Left ventricle myocardium inferior (tissue), 1 donor: ENCODE measurements around the gene LRRD1. TPM values are rescaled to one million over a fixed set of nuclear protein-coding genes. Genes with fewer than 3 reads are reported as not detected.
"Not testable (repeated sequence)": the region's sequence is repeated elsewhere in the genome, so short reads cannot be mapped to it uniquely, and the experiment has no call there.

ENCODE experiments used
- DNase-seq: peaks from one replicate; pipeline ENCODE4 v3.0.0-alpha.2; 2020
- H3K27ac ChIP-seq: fragments of 200-600 bp; replicated peaks from 2 replicates; pipeline ENCODE4 v1.8.0; 2021
- H3K27me3 ChIP-seq: fragments of 200-600 bp; 2 replicates; pipeline ENCODE4 v1.8.0; 2021; ENCODE audit warnings: low read depth
- H3K36me3 ChIP-seq: fragments of 200-600 bp; 2 replicates; pipeline ENCODE4 v1.8.0; 2021
- H3K4me1 ChIP-seq: fragments of 200-600 bp; 2 replicates; pipeline ENCODE4 v1.8.0; 2021
- H3K4me3 ChIP-seq: fragments of 200-600 bp; 2 replicates; pipeline ENCODE4 v1.8.0; 2021; ENCODE audit warnings: mild to moderate bottlenecking, moderate library complexity
- H3K9me3 ChIP-seq: fragments of 200-600 bp; replicated peaks from 2 replicates; pipeline ENCODE4 v1.8.0; 2021
- intact Hi-C: fragments of 100-400 bp; cut with micrococcal nuclease; formaldehyde crosslinking; loops from one replicate; pipeline ENCODE4 v1.11.0; 2022
- total RNA-seq: library from RNA; stranded (reverse); fragmentation: NEBNext Ultra II Directional; extraction: Animal tissue kit (Norgen Biotek cat#: 25700); gene quantifications from one replicate; pipeline ENCODE4 v1.2.1, GENCODE V29; 2021
- TF ChIP-seq, protein P1 (sequence below): fragments of 200-600 bp; IDR thresholded peaks from 2 replicates; pipeline ENCODE4 v1.8.0; 2021; ENCODE audit warnings: antibody characterized with exemption, mild to moderate bottlenecking, borderline replicate concordance
- donor health status: DM: no; HTN: yes; CAD: no; lungs with severe emphysema.

LRRD1 gene
- total RNA-seq, 1 donor from 2014 or later: not detected

DNA sequence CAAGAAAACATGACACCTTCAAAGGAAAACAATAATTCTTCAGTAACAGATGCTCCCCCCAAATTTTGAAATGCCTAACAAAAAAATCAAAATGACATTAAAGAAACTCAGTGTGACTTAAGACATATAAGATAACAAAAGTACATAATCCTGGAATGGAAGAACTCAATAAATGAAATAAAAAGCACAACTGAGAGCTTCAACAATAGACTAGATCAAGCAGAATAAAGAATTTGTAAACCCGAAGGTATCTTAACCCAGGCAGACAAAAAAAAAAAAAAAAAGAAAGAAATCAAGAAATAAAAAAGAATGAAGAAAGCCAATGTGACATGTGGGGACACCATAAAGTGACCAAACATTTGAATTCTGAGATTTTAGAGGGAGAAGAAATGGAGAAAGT, 27.7 kb upstream of the LRRD1 start:
- DNase-seq: no peak
- intact Hi-C loops: no loop called here
- TF ChIP-seq, protein P1, sequence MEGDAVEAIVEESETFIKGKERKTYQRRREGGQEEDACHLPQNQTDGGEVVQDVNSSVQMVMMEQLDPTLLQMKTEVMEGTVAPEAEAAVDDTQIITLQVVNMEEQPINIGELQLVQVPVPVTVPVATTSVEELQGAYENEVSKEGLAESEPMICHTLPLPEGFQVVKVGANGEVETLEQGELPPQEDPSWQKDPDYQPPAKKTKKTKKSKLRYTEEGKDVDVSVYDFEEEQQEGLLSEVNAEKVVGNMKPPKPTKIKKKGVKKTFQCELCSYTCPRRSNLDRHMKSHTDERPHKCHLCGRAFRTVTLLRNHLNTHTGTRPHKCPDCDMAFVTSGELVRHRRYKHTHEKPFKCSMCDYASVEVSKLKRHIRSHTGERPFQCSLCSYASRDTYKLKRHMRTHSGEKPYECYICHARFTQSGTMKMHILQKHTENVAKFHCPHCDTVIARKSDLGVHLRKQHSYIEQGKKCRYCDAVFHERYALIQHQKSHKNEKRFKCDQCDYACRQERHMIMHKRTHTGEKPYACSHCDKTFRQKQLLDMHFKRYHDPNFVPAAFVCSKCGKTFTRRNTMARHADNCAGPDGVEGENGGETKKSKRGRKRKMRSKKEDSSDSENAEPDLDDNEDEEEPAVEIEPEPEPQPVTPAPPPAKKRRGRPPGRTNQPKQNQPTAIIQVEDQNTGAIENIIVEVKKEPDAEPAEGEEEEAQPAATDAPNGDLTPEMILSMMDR: no peak

DNA sequence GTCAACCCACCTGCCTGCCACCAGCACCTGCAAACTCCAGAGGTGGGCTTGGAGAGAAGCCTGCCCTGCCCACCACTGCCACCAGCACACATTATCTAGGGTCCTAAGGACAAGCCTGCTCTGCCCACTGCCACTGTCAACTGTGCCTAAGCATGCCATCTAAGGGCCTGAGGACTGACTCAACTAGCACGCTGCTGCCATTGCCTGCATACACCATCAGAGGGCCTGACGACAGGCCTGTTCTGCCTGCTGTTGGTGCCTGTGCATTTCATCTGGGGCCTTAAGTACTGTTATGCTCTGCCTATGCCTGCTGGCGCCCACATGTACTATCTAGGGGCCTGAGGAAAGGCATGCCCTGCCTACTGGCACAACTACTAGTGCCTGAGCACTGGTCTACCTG, 27.0 kb upstream of the LRRD1 start:
- H3K9me3 ChIP-seq: peaks cover 17% of the 10 kb centered on the region
- DNase-seq: no peak
- H3K4me3 ChIP-seq: no peak overlapping the region
- no peaks in the 10 kb centered on the region for H3K4me1 ChIP-seq
- H3K36me3 ChIP-seq: peaks cover 97% of the 10 kb centered on the region
- H3K27ac ChIP-seq: no peak overlapping the region
- intact Hi-C loops: no loop called here
- TF ChIP-seq, protein P1: no peak
- H3K27me3 ChIP-seq: no peaks in the 10 kb centered on the region

More for the DNA sequence above, 27.7 kb upstream of the LRRD1 start:
- no peak overlapping the region for H3K27ac ChIP-seq
- H3K36me3 ChIP-seq: peaks cover 99% of the 10 kb centered on the region
- H3K27me3 ChIP-seq: no peaks in the 10 kb centered on the region
- no peaks in the 10 kb centered on the region for H3K4me1 ChIP-seq
- H3K4me3 ChIP-seq: no peak overlapping the region
- peaks cover 17% of the 10 kb centered on the region for H3K9me3 ChIP-seq

DNA sequence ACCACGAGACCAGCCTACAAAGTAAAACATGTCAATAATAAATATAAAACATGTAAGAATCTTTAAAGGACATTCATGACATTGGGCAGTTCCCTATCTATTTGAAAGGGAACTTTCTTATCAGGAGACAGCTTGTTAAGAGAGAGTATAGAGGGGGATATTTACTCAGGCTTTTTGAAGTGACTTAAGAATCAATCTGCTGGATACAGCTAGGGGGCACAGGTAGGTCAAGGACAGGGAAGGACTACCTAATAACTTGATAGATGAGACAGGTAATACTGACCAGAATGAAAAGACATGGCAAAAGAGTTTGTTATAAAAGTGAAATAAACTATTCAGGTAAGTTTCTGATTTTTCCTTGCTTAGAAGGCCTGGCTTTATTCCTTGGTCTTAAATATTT, 21.8 kb upstream of the LRRD1 start:
- no peaks in the 10 kb centered on the region for H3K4me1 ChIP-seq
- H3K9me3 ChIP-seq: no peaks in the 10 kb centered on the region
- TF ChIP-seq, protein P1: no peak
- H3K36me3 ChIP-seq: peaks cover 72% of the 10 kb centered on the region
- no peak for DNase-seq
- H3K27me3 ChIP-seq: no peaks in the 10 kb centered on the region
- no peak overlapping the region for H3K4me3 ChIP-seq
- intact Hi-C loops: no loop called here
- H3K27ac ChIP-seq: no peak overlapping the region

- DNase-seq: no peak
- Histone ChIP-seq H3K27ac (no peak overlapping the region), H3K9me3 (peaks cover 32% of the 10 kb centered on the region), H3K27me3 (no peaks in the 10 kb centered on the region), H3K36me3 (peaks cover 16% of the 10 kb centered on the region), H3K4me1 (no peaks in the 10 kb centered on the region), H3K4me3 (no peak overlapping the region)
- intact Hi-C loops: no loop called here
- TF ChIP-seq, protein P1: no peak
Measured at GRCh38 chr7:92192326-92192725, 13.4 kb upstream of the LRRD1 start.

DNA sequence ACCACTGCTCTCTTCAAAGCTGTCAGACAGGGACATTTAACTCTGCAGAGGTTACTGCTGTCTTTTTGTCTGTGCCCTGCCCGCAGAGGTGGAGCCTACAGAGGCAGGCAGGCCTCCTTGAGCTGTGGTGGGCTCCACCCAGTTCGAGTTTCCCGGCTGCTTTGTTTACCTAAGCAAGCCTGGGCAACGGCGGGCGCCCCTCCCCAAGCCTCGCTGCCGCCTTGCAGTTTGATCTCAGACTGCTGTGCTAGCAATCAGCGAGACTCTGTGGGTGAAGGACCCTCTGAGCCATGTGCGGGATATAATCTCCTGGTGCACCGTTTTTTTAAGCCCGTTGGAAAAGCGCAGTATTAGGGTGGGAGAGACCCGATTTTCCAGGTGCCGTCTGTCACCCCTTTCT, 10.3 kb upstream of the LRRD1 start:
- DNase-seq, H3K4me1 ChIP-seq, H3K27ac ChIP-seq, H3K27me3 ChIP-seq, intact Hi-C loops, H3K4me3 ChIP-seq: not testable (repeated sequence)
- Histone ChIP-seq H3K36me3 (peaks cover 13% of the 10 kb centered on the region), H3K9me3 (peaks cover 42% of the 10 kb centered on the region)

DNA sequence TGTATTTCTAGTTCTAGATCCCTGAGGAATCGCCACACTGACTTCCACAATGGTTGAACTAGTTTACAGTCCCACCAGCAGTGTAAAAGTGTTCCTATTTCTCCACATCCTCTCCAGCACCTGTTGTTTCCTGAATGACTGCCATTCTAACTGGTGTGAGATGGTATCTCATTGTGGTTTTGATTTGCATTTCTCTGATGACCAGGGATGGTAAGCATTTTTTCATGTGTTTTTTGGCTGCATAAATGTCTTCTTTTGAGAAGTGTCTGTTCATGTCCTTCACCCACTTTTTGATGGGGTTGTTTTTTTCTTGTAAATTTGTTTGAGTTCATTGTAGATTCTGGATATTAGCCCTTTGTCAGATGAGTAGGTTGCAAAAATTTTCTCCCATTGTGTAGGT, 5.4 kb upstream of the LRRD1 start:
- DNase-seq, H3K4me1 ChIP-seq, H3K4me3 ChIP-seq, H3K27ac ChIP-seq, H3K36me3 ChIP-seq, intact Hi-C loops, H3K27me3 ChIP-seq: not testable (repeated sequence)
- peaks cover 46% of the 10 kb centered on the region for H3K9me3 ChIP-seq

DNA sequence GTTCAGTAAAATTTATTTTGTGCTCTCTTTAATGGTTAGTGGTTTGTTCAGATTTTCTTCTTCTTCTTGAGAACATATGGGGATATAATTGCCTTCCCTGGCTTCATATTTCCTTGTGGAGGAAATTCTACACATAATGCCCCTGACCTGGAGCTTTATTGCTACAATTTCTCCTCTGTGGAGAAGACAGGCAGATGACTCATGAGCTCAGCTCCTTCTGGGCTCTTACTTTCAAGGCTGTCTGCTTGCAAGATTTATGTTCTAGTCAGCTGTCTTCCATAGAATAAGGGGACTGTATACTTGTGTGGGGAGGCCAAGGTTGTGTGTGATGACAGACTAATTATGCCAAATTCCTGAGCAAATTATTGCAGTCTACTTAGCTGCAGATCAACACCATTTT, 1.6 kb downstream of the LRRD1 start:
- H3K9me3 ChIP-seq: peaks cover 8% of the 10 kb centered on the region
- intact Hi-C loops: no loop called here
- no peaks in the 10 kb centered on the region for H3K36me3 ChIP-seq
- H3K27me3 ChIP-seq: no peaks in the 10 kb centered on the region
- TF ChIP-seq, protein P1: no peak
- no peak overlapping the region for H3K27ac ChIP-seq
- H3K4me3 ChIP-seq: no peak overlapping the region
- H3K4me1 ChIP-seq: peaks cover 12% of the 10 kb centered on the region
- DNase-seq: no peak

GRCh38 chr7:92169529-92169928, 9.4 kb downstream of the LRRD1 start:
- H3K9me3 ChIP-seq: peaks cover 15% of the 10 kb centered on the region
- intact Hi-C loops, H3K4me1 ChIP-seq, H3K36me3 ChIP-seq, H3K27me3 ChIP-seq, H3K27ac ChIP-seq, H3K4me3 ChIP-seq, DNase-seq: not testable (repeated sequence)
